Stimulated activated CD8-positive, alpha-beta memory T cell treated with anti-CD3 and anti-CD28 coated beads, Interleukin-12 subunit alpha, Interleukin-12 subunit beta, amount 100 ng/mL, for 4 hours (primary cell): Measurements from ENCODE around the gene CDK17.
"Not testable (repeated sequence)": the region's sequence is repeated elsewhere in the genome, so short reads cannot be mapped to it uniquely, and the experiment has no call there.

ENCODE experiments used
- DNase-seq: peaks from one replicate; pipeline ENCODE4 v3.0.0-alpha.2; 2020; ENCODE audit warnings: low read depth

Gene CDK17

GRCh38 chr12:96417688-96418087 lies 17.4 kb upstream of the CDK17 start:
- not testable (repeated sequence) for DNase-seq

- DNase-seq = no peak
These were observed 16.0 kb upstream of the CDK17 start for GRCh38 chr12:96416033-96416799.

DNA sequence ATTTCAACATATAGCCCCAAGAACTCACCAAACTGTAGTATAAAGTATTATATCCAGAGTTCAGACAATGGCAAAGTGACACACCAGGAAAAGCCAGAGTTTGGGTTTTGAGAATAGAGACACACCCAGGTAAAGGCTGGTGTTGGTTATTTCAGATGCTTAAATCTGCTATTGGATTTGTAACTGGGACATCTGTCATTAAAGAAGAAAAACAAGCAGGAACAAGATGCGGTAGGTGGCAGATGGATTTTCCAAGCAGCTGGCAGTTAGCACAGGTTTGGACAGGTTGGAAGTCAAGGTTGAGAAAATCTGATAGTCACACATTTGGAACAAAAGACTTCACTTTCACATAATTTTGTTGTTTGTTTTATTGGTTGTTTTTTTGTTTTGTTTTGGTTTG lies 14.4 kb upstream of the CDK17 start:
- DNase-seq = no peak

DNA sequence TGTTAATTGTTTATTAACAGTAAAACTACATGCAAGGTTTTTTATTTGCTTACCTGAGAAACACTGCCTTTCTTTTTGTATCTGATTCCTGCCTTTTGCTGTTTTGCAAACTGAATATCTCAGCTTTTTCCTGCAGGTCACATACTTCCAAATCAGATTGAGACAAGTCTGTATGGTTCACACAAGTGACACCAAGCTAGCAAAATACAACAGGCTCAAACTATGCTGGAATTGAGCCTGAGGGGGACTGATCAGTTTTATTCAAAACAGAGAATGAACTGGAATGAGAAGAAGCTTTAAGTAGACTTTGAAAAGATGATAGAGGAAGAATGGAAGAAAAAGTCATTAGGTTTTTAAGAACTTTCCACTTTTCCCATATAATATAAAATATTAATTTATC lies 12.2 kb upstream of the CDK17 start:
- no peak for DNase-seq

DNA sequence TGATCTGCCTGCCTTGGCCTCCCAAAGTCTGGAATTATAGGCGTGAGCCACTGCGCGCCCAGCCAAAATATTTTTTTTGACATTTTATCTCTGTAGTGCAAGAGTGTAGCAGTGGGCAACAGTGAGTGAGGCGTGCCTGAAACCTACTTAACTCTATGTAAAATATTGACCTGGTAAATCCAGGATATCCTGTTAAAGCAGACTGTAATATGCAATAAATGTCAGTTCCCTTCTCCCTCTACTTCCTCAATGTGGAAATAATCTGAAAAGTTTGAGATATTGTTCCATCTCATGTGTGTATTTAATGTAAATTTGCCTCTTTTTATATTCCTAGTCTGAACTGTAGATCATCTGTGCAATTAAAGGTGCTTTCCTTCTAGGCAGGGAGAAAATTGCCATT lies 9.5 kb upstream of the CDK17 start:
- no peak for DNase-seq

GRCh38 chr12:96408993-96409392 lies 8.8 kb upstream of the CDK17 start:
- DNase-seq = no peak

DNA sequence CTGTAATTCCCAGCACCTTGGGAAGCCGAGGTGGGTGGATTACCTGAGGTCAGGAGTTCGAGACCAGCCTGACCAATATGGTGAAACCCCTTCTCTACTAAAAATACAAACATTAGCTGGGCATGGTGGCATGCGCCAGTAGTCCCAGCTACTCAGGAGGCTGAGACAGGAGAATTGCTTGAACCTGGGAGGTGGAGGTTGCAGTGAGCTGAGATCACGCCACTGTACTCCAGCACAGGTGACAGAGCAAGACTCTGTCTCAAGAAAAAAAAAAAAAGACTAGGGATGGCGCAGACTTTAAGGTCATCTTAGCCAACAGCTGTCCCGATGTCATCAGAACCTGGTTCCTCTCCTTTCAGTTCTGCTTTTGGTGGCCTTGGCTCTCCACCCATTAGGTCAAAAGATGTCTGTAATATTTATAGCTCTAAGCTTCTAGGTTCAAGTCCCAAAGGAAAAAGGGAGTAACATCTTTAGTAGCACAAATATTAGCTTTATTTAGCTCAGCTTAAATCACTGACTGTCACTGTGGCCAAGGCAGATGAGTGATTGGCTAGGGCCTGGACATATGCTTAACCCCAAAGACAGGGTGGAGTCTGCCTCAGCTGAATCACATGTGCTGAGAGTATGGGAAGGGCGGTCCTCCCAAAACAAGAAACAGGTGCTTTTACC lies 7.3 kb upstream of the CDK17 start:
- DNase-seq = not testable (repeated sequence)

- DNase-seq = no peak
These were observed 4.5 kb upstream of the CDK17 start for GRCh38 chr12:96404696-96405095.

DNA sequence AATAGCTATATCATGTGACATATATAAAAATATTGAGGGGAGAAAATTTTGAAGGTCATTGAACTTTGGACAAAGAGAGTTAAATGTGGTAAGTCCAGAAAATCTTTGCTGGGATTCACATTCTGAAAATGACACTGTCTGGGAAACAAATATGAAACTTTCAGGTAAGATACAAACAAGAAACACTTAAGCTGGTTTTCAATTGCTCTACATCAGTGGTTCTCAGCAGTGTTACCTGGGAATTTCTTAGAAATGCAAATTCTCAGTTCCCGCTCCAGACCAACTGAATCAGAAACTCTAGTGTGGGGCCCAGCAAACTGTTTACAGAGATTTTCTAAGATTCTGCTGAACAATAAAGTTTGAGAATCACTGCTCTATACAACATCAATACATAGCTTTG lies 3.6 kb upstream of the CDK17 start:
- DNase-seq = no peak

- not testable (repeated sequence) for DNase-seq
These were observed 2.3 kb upstream of the CDK17 start for GRCh38 chr12:96402522-96402921.

DNA sequence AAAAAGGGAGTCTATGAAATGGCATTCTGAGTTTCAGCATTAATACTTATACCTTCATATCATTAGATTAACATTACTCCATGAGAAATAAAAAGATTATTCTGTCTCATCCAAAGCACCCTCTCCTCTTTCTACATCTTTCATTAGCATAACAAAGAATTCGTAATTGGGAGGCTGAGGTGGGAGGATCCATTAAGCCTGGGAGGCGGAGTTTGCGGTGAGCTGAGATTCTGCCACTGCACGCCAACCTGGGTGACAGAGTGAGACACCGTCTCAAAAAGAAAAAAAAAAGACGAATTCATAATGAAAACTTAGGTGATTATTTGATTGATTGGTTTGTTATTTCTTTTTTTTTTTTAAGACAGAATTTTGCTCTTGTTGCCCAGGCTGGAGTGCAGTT lies 1.8 kb upstream of the CDK17 start:
- no peak for DNase-seq

DNA sequence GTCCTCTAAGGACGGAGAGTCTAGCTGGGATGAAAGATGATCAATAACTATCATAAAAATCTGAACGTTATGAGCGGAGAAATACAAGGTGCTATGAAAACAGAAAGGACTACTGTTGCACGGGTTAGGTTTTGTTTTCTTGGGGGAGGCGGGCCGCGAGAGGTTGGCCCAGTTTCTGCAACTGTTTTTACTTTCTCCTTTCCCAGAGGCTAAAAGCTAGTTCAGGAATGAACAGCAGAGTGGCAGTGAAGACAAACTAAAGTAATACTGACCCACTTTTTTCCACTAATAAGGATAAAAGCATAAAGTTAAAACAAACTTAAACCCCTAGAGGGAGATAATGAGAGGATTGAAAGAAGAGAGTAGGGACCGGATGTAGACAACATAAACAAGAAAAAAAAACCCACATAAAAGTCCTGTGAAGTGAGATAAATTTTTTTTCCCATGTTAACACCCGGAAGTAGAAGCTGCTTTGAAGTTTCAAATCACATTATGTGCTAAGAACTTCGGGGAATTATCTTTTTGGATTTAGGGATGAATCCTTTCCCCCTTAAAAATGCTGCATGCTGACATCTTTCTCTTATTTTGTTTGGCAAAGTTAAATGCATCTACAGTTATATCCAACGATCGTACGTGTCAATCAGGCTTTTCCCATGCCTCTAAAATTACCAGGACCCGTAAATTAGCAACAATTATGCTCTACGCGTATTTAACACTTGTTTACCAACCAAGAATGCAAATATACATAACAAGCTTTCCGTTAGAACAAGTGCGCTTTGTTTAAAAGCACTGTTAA lies 1.0 kb upstream of the CDK17 start:
- DNase-seq = no peak

- no peak for DNase-seq
These were observed 414 bp upstream of the CDK17 start for GRCh38 chr12:96400631-96401075.

DNA sequence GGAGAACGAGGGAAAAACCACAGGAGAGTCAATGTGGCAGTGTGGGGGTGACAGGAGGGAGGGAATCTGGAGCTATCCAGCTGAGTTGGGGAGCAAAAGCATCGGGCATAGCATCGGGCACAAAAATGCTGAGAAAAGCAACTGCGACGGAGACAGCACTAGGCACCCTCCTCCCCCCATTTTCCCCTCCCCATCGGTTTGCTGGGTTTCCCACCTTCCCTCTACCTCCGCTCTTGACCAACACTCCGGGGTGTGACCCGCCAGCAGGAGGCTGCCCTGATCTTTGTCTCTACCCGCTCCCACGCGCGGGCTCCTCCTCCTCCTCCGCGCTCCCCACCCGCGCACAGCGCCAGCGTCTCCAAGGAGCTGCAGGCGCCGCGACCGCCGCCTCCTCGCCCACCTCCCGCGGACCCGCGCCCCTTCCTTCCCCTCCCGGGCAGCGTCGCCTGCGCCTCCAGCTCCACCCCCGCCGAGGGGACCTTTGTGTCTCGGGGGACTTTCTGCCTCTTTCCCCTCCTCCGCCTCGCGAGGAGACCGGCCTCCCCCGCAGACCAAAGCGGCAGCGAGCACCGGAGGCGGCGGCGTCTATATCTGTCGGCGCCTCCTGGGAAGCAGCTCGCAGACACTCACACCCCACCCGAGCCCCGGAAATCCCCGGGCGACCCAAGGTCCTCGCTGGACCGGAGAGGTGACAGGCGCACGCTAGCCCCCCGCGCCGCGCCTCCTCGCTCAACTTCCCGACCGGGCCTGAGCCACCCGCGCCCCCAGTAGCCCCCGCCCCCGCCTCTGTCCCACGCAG lies 920 bp downstream of the CDK17 start:
- DNase-seq = peak; percentile 80

GRCh38 chr12:96398424-96399119 lies 1.7 kb downstream of the CDK17 start:
- DNase-seq = no peak

GRCh38 chr12:96397756-96398423 lies 2.3 kb downstream of the CDK17 start:
- no peak for DNase-seq

DNA sequence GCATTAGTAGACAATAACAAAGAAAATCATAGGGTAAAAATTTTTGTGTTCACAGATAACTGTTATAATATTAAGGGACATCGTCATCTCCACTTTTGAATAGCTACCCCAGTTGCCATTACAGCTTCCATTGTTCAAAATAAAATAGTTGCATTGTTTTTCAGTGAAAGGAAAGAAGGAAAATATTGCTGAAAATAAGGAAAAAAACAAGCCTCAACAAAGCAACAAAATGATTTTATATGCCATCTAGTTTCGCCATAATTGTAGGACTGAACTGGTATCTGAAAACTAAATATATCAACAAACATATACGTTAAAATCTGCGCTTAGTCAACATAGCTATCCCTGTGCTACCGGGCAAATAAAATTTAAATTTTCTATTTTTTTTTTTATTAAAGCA lies 3.3 kb downstream of the CDK17 start:
- no peak for DNase-seq

- DNase-seq = no peak
These were observed 4.0 kb downstream of the CDK17 start for GRCh38 chr12:96396209-96396608.

GRCh38 chr12:96395236-96395635 lies 5.0 kb downstream of the CDK17 start:
- DNase-seq = no peak

GRCh38 chr12:96393229-96393628 lies 7.0 kb downstream of the CDK17 start:
- not testable (repeated sequence) for DNase-seq

GRCh38 chr12:96392397-96392796 lies 7.8 kb downstream of the CDK17 start:
- no peak for DNase-seq
